ENCODE measurements around the gene ABCB8. TPM values are rescaled to one million over a fixed set of nuclear protein-coding genes. Genes with fewer than 3 reads are reported as not detected.

ABCB8 gene
- polyA plus RNA-seq, 1 donor (not counting 4 experiments of a cell fraction or from before 2014, with no cell fraction given), result 15.5 TPM

DNA sequence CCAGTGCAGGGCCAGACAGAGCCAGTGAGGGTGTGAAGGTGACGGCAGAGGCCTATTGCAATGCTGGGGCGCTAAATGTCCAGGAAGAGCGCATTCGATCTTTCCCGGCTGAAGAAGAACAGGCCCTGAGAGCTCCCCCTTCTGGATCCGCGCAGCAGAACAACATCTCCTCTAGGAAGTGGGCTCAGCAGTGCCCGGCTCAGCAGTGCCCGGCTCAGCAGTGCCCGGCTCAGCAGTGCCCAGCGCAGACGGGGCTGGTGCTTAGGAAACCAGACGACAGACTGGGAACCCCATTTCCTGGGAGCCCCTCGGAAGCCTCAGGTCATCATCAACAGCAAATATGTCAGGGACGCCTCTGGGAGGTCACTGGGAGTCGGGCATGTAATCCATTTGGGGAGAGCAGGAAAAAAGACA lies 42.1 kb upstream of the ABCB8 start:
- no peak for TF ChIP-seq EZH2 (IDR thresholded peaks at IDR 0.05; ENCODE audit: low read length)
- TF ChIP-seq, protein P1, sequence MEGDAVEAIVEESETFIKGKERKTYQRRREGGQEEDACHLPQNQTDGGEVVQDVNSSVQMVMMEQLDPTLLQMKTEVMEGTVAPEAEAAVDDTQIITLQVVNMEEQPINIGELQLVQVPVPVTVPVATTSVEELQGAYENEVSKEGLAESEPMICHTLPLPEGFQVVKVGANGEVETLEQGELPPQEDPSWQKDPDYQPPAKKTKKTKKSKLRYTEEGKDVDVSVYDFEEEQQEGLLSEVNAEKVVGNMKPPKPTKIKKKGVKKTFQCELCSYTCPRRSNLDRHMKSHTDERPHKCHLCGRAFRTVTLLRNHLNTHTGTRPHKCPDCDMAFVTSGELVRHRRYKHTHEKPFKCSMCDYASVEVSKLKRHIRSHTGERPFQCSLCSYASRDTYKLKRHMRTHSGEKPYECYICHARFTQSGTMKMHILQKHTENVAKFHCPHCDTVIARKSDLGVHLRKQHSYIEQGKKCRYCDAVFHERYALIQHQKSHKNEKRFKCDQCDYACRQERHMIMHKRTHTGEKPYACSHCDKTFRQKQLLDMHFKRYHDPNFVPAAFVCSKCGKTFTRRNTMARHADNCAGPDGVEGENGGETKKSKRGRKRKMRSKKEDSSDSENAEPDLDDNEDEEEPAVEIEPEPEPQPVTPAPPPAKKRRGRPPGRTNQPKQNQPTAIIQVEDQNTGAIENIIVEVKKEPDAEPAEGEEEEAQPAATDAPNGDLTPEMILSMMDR (optimal IDR thresholded peaks at IDR 0.05 in 1 of 3, IDR thresholded peaks at IDR 0.05 in 1 of 3, conservative IDR thresholded peaks at IDR 0.05 in 1 of 3; ENCODE audit: extremely low read depth in 1 of 3, insufficient read depth in 2 of 3, low read length in 3 of 3), result peak; percentile 52 to 90 (median 75)
- H3K27me3 ChIP-seq (ENCODE audit: control insufficient read depth, extremely low read depth, insufficient read depth, low read length), result peaks cover 11% of the 10 kb centered on the region
- no peak overlapping the region for H2AFZ ChIP-seq (ENCODE audit: control insufficient read depth, low read length)
- H3K4me2 ChIP-seq (ENCODE audit: control insufficient read depth, extremely low read depth, insufficient read depth, low read depth, low read length), result no peak overlapping the region
- no peaks in the 10 kb centered on the region for H3K36me3 ChIP-seq (ENCODE audit: control insufficient read depth in 2 of 2, extremely low read depth in 1 of 2, insufficient read depth in 2 of 2, low read length in 2 of 2)
- no peaks in the 10 kb centered on the region for H4K20me1 ChIP-seq (ENCODE audit: control insufficient read depth, extremely low read depth, insufficient read depth, low read length)
- H3K4me1 ChIP-seq (ENCODE audit: control insufficient read depth, extremely low read depth, insufficient read depth, low read length), result no peaks in the 10 kb centered on the region
- FAIRE-seq (no peak), DNase-seq (ENCODE audit: low read depth, low spot score) (no peak)
- H3K79me2 ChIP-seq (ENCODE audit: control insufficient read depth, insufficient read depth, low read length), result no peaks in the 10 kb centered on the region
- no peaks in the 10 kb centered on the region for H3K9me1 ChIP-seq (ENCODE audit: control insufficient read depth, extremely low read depth, insufficient read depth, low read length)
- H3K9ac ChIP-seq (ENCODE audit: control insufficient read depth, extremely low read depth, insufficient read depth, low read length), result no peak overlapping the region
- H3K9me3 ChIP-seq (ENCODE audit: control insufficient read depth, low read depth, low read length), result peaks cover 8% of the 10 kb centered on the region
- H3K27ac ChIP-seq (ENCODE audit: control insufficient read depth, insufficient read depth, low read length), result no peak overlapping the region
- dilution Hi-C loops (cut with MboI; ENCODE audit: extremely low pct_ligation_motif_present, low sequenced_read_pairs), result no loop called here
- H3K4me3 ChIP-seq (ENCODE audit: control insufficient read depth in 2 of 3, extremely low read depth in 1 of 3, insufficient read depth in 2 of 3, low read depth in 1 of 3, low read length in 3 of 3), result no peak overlapping the region

DNA sequence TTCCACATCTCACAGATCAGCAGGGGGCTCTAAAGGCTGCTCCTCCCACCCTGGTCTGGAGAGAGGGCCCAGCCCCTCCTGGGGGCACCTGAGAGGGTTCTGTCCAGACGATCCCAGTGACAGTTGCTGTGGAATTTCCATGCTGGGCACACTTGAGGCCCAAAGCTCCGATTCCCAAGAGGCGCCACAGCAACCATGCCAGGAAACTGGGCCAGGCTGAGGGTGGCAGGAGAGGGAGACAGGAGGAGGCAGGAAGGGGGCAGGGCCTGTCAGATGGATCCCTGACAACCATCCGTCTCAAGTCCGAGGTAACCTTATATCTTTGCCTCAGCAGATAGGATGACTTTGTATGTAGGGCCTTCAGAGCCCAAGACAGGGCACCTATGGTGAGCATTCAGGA lies 41.7 kb upstream of the ABCB8 start:
- Histone ChIP-seq H3K4me2 (ENCODE audit: control insufficient read depth, extremely low read depth, insufficient read depth, low read depth, low read length) (no peak overlapping the region), H3K4me3 (ENCODE audit: control insufficient read depth in 2 of 3, extremely low read depth in 1 of 3, insufficient read depth in 2 of 3, low read depth in 1 of 3, low read length in 3 of 3) (no peak overlapping the region), H3K27ac (ENCODE audit: control insufficient read depth, insufficient read depth, low read length) (no peak overlapping the region), H3K9me3 (ENCODE audit: control insufficient read depth, low read depth, low read length) (peaks cover 12% of the 10 kb centered on the region), H3K27me3 (ENCODE audit: control insufficient read depth, extremely low read depth, insufficient read depth, low read length) (peaks cover 7% of the 10 kb centered on the region), H3K4me1 (ENCODE audit: control insufficient read depth, extremely low read depth, insufficient read depth, low read length) (no peaks in the 10 kb centered on the region), H3K79me2 (ENCODE audit: control insufficient read depth, insufficient read depth, low read length) (no peaks in the 10 kb centered on the region), H2AFZ (ENCODE audit: control insufficient read depth, low read length) (no peak overlapping the region), H3K9ac (ENCODE audit: control insufficient read depth, extremely low read depth, insufficient read depth, low read length) (no peak overlapping the region), H3K36me3 (ENCODE audit: control insufficient read depth in 2 of 2, extremely low read depth in 1 of 2, insufficient read depth in 2 of 2, low read length in 2 of 2) (no peaks in the 10 kb centered on the region), H3K9me1 (ENCODE audit: control insufficient read depth, extremely low read depth, insufficient read depth, low read length) (no peaks in the 10 kb centered on the region), H4K20me1 (ENCODE audit: control insufficient read depth, extremely low read depth, insufficient read depth, low read length) (no peaks in the 10 kb centered on the region)
- dilution Hi-C loops (cut with MboI; ENCODE audit: extremely low pct_ligation_motif_present, low sequenced_read_pairs), result no loop called here
- FAIRE-seq (no peak), DNase-seq (ENCODE audit: low read depth, low spot score) (no peak)
- TF ChIP-seq, protein P1 (optimal IDR thresholded peaks at IDR 0.05 in 1 of 3, IDR thresholded peaks at IDR 0.05 in 1 of 3, conservative IDR thresholded peaks at IDR 0.05 in 1 of 3; ENCODE audit: extremely low read depth in 1 of 3, insufficient read depth in 2 of 3, low read length in 3 of 3), result no peak
- TF ChIP-seq EZH2 (IDR thresholded peaks at IDR 0.05; ENCODE audit: low read length), result no peak

Data from keratinocyte (primary cell).